ENCODE results near the gene FAM167B.

FAM167B gene

GRCh38 chr1:32246888-32247273 is at the start of gene FAM167B:
Gene FAM167B (plus strand): TSS chr1:32247222. CDS start chr1:32247422, 200 bp downstream.
- DNase-seq (ENCODE audit: low read depth) = no peak
- no peak within 1 kb of the TSS for H3K4me3 ChIP-seq (ENCODE audit: low read depth, low read length)
- TF ChIP-seq CTCF (IDR thresholded peaks at IDR 0.05; ENCODE audit: low read depth, low read length, missing control alignments) = no peak

GRCh38 chr1:32197837-32198236 is 49.2 kb upstream of the FAM167B start:
- no peak for TF ChIP-seq CTCF (IDR thresholded peaks at IDR 0.05; ENCODE audit: low read depth, low read length, missing control alignments)
- no peak for DNase-seq (ENCODE audit: low read depth)
- no peak overlapping the region for H3K4me3 ChIP-seq (ENCODE audit: low read depth, low read length)

GRCh38 chr1:32198237-32199042 is 48.6 kb upstream of the FAM167B start:
- H3K4me3 ChIP-seq (ENCODE audit: low read depth, low read length) = no peak overlapping the region
- DNase-seq (ENCODE audit: low read depth) = no peak
- TF ChIP-seq CTCF (IDR thresholded peaks at IDR 0.05; ENCODE audit: low read depth, low read length, missing control alignments) = no peak

- TF ChIP-seq CTCF (IDR thresholded peaks at IDR 0.05; ENCODE audit: low read depth, low read length, missing control alignments) = no peak
- H3K4me3 ChIP-seq (ENCODE audit: low read depth, low read length) = no peak overlapping the region
- DNase-seq (ENCODE audit: low read depth) = no peak
These were observed 47.8 kb upstream of the FAM167B start for GRCh38 chr1:32199043-32199716.

DNA sequence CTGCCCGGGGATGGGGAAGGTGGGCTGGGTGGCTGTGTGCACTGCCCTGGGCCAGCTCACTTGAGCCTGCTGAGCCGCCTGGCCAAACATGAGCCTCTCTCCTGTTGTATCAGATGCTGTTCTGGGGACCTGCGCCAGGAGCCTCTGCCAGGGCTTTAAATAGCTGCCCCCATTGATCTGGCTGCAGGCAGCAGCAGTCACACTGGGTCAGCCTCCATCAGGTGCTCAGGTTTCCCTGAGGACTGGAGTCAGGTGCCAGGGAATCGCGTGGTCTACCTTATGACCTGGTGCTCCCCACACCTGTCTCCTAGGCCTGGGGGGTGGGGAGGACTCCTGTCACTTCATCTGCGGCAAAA is 47.3 kb upstream of the FAM167B start:
- TF ChIP-seq CTCF (IDR thresholded peaks at IDR 0.05; ENCODE audit: low read depth, low read length, missing control alignments) = no peak
- no peak for DNase-seq (ENCODE audit: low read depth)
- peak overlapping the region; percentile 65; the same call in 1 of the 2 replicates for H3K4me3 ChIP-seq (ENCODE audit: low read depth, low read length)

DNA sequence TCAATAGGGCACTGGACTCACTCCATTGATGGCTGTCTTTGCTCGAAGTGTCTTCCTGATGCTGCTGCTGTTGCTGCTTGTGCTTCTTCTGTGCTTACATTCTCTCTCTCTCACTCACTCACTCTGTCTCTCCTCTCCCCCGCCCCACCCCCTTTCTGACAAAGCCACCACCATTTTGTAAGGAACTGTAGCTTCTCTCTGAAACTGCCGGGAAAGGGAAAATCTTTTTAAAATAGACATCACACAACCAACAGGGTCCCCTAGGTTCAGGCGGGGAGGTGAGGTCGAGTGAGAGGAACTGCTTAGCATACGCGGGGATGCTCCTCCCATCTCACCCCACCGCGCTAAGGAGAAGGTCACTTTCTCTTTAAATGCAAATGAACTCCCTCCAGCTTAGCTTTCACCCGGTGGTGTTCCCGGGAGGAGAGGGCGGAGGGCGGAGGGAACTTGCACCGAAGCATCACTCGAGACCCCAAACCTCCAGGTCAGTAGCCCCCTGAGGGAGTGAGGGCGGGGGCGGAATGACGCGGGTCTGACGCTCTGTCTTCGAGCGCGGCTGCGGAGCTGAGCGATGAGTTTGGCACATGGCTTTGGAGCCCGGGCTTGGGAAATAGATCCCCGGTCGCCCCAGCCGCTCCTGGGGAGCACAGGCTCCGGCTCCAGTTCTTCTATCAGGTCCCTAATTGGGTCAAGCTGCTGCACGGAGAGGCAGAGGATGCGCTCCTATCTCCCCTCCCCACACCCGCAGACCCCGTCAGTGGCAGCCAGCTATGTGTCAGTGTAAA is 46.6 kb upstream of the FAM167B start, which contains the start of gene CCDC28B:
TSS of gene CCDC28B (plus strand) at position 370 of the 785 bp plus-strand sequence. CDS start 1,341 bp downstream, outside the sequence.
- no peak for DNase-seq (ENCODE audit: low read depth)
- peak within 1 kb of the TSS; percentile 65 for H3K4me3 ChIP-seq (ENCODE audit: low read depth, low read length)
- TF ChIP-seq CTCF (IDR thresholded peaks at IDR 0.05; ENCODE audit: low read depth, low read length, missing control alignments) = no peak
